HEK293T (cell line): ENCODE data around the gene TFB1M.

ENCODE experiments used
- BHLHE40 ChIP-seq: fragments of 450-650 bp; IDR thresholded peaks from 2 replicates; pipeline ENCODE4 v1.6.1; 2016; ENCODE audit warnings: mild to moderate bottlenecking, moderate library complexity, borderline replicate concordance
- CTBP1 ChIP-seq: fragments of 450-650 bp; IDR thresholded peaks from 2 replicates; pipeline ENCODE4 v1.6.1; 2016; ENCODE audit warnings: borderline replicate concordance
- ELF4 ChIP-seq: fragments of 450-650 bp; IDR thresholded peaks from 2 replicates; pipeline ENCODE4 v1.6.1; 2017; ENCODE audit warnings: antibody characterized with exemption
- FOXA1 ChIP-seq: fragments of 450-650 bp; IDR thresholded peaks from 2 replicates; pipeline ENCODE4 v1.6.1; 2016; ENCODE audit warnings: mild to moderate bottlenecking
- FOXK2 ChIP-seq: fragments of 450-650 bp; IDR thresholded peaks from 2 replicates; pipeline ENCODE4 v1.6.1; 2016; ENCODE audit warnings: mild to moderate bottlenecking
- FOXM1 ChIP-seq: fragments of 450-650 bp; IDR thresholded peaks from 2 replicates; pipeline ENCODE4 v1.6.1; 2017; ENCODE audit warnings: mild to moderate bottlenecking, borderline replicate concordance
- HDGF ChIP-seq: fragments of 450-650 bp; IDR thresholded peaks from 2 replicates; pipeline ENCODE4 v1.6.1; 2017; ENCODE audit warnings: antibody characterized with exemption, borderline replicate concordance
- L3MBTL2 ChIP-seq: fragments of 450-650 bp; conservative IDR thresholded peaks from 2 replicates; pipeline ENCODE4 v1.6.1; 2016; ENCODE audit warnings: mild to moderate bottlenecking
- LEF1 ChIP-seq: fragments of 450-650 bp; IDR thresholded peaks from 2 replicates; pipeline ENCODE4 v1.6.1; 2017; ENCODE audit warnings: mild to moderate bottlenecking, borderline replicate concordance
- NFRKB ChIP-seq: fragments of 450-650 bp; IDR thresholded peaks from 2 replicates; pipeline ENCODE4 v1.6.1; 2016; ENCODE audit warnings: mild to moderate bottlenecking, moderate library complexity
- SP1 ChIP-seq: fragments of 450-650 bp; IDR thresholded peaks from 2 replicates; pipeline ENCODE4 v1.6.1; 2017
- SUZ12 ChIP-seq: fragments of 450-650 bp; IDR thresholded peaks from 2 replicates; pipeline ENCODE4 v1.6.1; 2016; ENCODE audit warnings: mild to moderate bottlenecking
- ZNF384 ChIP-seq: fragments of 450-650 bp; IDR thresholded peaks from 2 replicates; pipeline ENCODE4 v1.6.1; 2016
- TF ChIP-seq, protein P1 (sequence below): fragments of 450-650 bp; IDR thresholded peaks from 2 replicates; pipeline ENCODE4 v1.6.1; 2016

GRCh38 chr6:155276638-155277037 is 37.6 kb downstream of the TFB1M start:
- no peak for TF ChIP-seq FOXK2
- no peak for TF ChIP-seq SUZ12
- no peak for TF ChIP-seq LEF1
- no peak for TF ChIP-seq ZNF384
- TF ChIP-seq SP1 = no peak
- no peak for TF ChIP-seq ELF4
- TF ChIP-seq, protein P1, sequence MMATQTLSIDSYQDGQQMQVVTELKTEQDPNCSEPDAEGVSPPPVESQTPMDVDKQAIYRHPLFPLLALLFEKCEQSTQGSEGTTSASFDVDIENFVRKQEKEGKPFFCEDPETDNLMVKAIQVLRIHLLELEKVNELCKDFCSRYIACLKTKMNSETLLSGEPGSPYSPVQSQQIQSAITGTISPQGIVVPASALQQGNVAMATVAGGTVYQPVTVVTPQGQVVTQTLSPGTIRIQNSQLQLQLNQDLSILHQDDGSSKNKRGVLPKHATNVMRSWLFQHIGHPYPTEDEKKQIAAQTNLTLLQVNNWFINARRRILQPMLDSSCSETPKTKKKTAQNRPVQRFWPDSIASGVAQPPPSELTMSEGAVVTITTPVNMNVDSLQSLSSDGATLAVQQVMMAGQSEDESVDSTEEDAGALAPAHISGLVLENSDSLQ = no peak
- TF ChIP-seq BHLHE40 = no peak
- TF ChIP-seq CTBP1 = no peak
- no peak for TF ChIP-seq FOXA1
- TF ChIP-seq FOXM1 = no peak
- no peak for TF ChIP-seq NFRKB
- no peak for TF ChIP-seq L3MBTL2
- no peak for TF ChIP-seq HDGF
